A549 (cell line): Measurements from ENCODE around the gene COL5A1.

ENCODE experiments used
- CBX8 ChIP-seq: fragments of 200-600 bp; sonication (generic); IDR thresholded peaks from 2 replicates; pipeline ENCODE4 v1.6.1; 2016
- CEBPB ChIP-seq, 2 experiments: fragments of >200 bp in 1 of 2; sonication (Bioruptor Twin) in 1 of 2; formaldehyde crosslinking in 1 of 2; IDR thresholded peaks; 2 replicates each; pipeline ENCODE4 v1.6.1; 2012 to 2016
- CHD2 ChIP-seq: fragments of 150-350 bp; IDR thresholded peaks from 2 replicates; pipeline ENCODE4 v1.6.1; 2014; ENCODE audit warnings: low read length; ENCODE audit not compliant: partially characterized antibody
- EP300 ChIP-seq, 2 experiments: fragments of >200 bp; sonication (Bioruptor Twin); formaldehyde crosslinking; IDR thresholded peaks; 2 replicates in 1 of 2; 3 replicates in 1 of 2; pipeline ENCODE4 v1.6.1; 2016 to 2017
- ESRRA ChIP-seq: fragments of 150-350 bp; IDR thresholded peaks from 2 replicates; pipeline ENCODE4 v1.6.1; 2014; ENCODE audit warnings: mild to moderate bottlenecking, low read length, borderline replicate concordance
- POLR2A ChIP-seq: IDR thresholded peaks from 2 replicates; pipeline ENCODE4 v1.6.1; 2012; ENCODE audit warnings: mild to moderate bottlenecking, low read length
- TF ChIP-seq, protein P1 (sequence below): fragments of >200 bp; sonication (Bioruptor Twin); formaldehyde crosslinking; IDR thresholded peaks from 3 replicates; pipeline ENCODE4 v1.5.1; 2016
- TF ChIP-seq, protein P2 (sequence below): fragments of 250-450 bp; sonication (Bioruptor Pico); IDR thresholded peaks from 2 replicates; pipeline ENCODE4 v1.5.0; 2021; ENCODE audit warnings: mild to moderate bottlenecking, moderate library complexity, borderline replicate concordance
- TF ChIP-seq, protein P3 (sequence below): fragments of 450-650 bp; IDR thresholded peaks from 2 replicates; pipeline ENCODE4 v1.6.1; 2014; ENCODE audit warnings: antibody characterized with exemption
- TF ChIP-seq, protein P4 (sequence below): fragments of 200-600 bp; sonication (generic); IDR thresholded peaks from 2 replicates; pipeline ENCODE4 v1.6.1; 2016; ENCODE audit warnings: antibody characterized with exemption, mild to moderate bottlenecking, moderate library complexity

DNA sequence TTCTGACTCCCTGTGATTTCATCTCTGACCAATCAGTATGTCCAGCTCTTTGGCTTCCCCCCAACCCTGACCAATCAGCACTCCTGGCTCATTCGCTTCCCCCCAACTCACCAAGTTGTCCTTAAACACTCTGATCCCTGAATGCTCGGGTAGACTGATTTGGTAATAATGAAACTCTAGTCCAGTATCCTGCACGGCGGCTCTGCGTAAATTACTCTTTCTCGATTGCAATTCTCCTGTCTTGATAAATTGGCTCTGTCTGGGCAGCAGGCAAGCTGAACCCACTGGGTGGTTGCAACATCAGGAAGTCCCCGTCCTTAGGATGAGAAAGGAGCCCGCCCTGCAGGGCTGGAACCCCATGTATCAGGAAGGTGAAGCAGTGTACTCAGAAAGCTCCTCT, 249.4 kb downstream of the COL5A1 start:
- TF ChIP-seq, protein P1, sequence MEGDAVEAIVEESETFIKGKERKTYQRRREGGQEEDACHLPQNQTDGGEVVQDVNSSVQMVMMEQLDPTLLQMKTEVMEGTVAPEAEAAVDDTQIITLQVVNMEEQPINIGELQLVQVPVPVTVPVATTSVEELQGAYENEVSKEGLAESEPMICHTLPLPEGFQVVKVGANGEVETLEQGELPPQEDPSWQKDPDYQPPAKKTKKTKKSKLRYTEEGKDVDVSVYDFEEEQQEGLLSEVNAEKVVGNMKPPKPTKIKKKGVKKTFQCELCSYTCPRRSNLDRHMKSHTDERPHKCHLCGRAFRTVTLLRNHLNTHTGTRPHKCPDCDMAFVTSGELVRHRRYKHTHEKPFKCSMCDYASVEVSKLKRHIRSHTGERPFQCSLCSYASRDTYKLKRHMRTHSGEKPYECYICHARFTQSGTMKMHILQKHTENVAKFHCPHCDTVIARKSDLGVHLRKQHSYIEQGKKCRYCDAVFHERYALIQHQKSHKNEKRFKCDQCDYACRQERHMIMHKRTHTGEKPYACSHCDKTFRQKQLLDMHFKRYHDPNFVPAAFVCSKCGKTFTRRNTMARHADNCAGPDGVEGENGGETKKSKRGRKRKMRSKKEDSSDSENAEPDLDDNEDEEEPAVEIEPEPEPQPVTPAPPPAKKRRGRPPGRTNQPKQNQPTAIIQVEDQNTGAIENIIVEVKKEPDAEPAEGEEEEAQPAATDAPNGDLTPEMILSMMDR = no peak
- TF ChIP-seq, protein P2, sequence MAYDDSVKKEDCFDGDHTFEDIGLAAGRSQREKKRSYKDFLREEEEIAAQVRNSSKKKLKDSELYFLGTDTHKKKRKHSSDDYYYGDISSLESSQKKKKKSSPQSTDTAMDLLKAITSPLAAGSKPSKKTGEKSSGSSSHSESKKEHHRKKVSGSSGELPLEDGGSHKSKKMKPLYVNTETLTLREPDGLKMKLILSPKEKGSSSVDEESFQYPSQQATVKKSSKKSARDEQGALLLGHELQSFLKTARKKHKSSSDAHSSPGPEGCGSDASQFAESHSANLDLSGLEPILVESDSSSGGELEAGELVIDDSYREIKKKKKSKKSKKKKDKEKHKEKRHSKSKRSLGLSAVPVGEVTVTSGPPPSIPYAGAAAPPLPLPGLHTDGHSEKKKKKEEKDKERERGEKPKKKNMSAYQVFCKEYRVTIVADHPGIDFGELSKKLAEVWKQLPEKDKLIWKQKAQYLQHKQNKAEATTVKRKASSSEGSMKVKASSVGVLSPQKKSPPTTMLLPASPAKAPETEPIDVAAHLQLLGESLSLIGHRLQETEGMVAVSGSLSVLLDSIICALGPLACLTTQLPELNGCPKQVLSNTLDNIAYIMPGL (CRISPR knock-in tag) = no peak
- TF ChIP-seq EP300 (IDR thresholded peaks at IDR 0.05) (no peak), CHD2 (no peak), CBX8 (no peak), CEBPB (IDR thresholded peaks at IDR 0.05) (no peak), POLR2A (no peak), ESRRA (no peak)
- TF ChIP-seq, protein P3, sequence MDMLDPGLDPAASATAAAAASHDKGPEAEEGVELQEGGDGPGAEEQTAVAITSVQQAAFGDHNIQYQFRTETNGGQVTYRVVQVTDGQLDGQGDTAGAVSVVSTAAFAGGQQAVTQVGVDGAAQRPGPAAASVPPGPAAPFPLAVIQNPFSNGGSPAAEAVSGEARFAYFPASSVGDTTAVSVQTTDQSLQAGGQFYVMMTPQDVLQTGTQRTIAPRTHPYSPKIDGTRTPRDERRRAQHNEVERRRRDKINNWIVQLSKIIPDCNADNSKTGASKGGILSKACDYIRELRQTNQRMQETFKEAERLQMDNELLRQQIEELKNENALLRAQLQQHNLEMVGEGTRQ = no peak
- TF ChIP-seq, protein P4, sequence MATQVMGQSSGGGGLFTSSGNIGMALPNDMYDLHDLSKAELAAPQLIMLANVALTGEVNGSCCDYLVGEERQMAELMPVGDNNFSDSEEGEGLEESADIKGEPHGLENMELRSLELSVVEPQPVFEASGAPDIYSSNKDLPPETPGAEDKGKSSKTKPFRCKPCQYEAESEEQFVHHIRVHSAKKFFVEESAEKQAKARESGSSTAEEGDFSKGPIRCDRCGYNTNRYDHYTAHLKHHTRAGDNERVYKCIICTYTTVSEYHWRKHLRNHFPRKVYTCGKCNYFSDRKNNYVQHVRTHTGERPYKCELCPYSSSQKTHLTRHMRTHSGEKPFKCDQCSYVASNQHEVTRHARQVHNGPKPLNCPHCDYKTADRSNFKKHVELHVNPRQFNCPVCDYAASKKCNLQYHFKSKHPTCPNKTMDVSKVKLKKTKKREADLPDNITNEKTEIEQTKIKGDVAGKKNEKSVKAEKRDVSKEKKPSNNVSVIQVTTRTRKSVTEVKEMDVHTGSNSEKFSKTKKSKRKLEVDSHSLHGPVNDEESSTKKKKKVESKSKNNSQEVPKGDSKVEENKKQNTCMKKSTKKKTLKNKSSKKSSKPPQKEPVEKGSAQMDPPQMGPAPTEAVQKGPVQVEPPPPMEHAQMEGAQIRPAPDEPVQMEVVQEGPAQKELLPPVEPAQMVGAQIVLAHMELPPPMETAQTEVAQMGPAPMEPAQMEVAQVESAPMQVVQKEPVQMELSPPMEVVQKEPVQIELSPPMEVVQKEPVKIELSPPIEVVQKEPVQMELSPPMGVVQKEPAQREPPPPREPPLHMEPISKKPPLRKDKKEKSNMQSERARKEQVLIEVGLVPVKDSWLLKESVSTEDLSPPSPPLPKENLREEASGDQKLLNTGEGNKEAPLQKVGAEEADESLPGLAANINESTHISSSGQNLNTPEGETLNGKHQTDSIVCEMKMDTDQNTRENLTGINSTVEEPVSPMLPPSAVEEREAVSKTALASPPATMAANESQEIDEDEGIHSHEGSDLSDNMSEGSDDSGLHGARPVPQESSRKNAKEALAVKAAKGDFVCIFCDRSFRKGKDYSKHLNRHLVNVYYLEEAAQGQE = no peak
